SU-DHL-6 (cell line): ENCODE measurements around the gene USF2.

Experiments used
- CTCF ChIP-seq: fragments of 200-600 bp; sonication (generic); IDR thresholded peaks from one replicate; pipeline ENCODE4 v1.5.1; 2017; ENCODE audit warnings: antibody characterized with exemption, mild to moderate bottlenecking, low read length, moderate library complexity; ENCODE audit not compliant: insufficient read depth, poor library complexity, severe bottlenecking
- EZH2phosphoT487 ChIP-seq: fragments of 200-600 bp; sonication (generic), shearing (Covaris generic); conservative IDR thresholded peaks from 2 replicates; pipeline ENCODE4 v1.6.1; 2018; ENCODE audit warnings: mild to moderate bottlenecking, antibody characterized with exemption, low read length, moderate library complexity, mixed read lengths

DNA sequence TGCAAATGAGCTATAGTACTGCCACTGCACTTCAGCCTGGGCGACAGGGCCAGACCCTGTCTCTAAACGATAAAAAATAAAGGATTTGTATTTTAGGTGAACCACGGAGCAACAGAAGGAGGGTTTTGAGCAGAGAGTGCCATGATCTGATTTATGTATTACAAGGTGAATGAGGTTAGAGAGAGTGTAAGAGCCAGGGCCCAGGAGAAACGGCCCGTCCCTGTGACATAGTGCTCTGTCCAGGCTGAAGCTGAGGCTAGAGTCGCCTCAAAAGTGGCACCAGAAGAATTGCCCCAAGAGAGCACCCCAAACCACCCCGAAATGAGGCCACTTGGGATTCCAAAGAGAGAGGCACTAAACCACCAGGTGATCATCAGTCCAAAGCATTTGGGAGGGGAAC lies 40.1 kb downstream of the USF2 start:
- TF ChIP-seq CTCF = no peak
- no peak for TF ChIP-seq EZH2phosphoT487
